ACC112 (cell line): ENCODE results near the gene UTP3.
"Not testable (repeated sequence)": the region's sequence is repeated elsewhere in the genome, so short reads cannot be mapped to it uniquely, and the experiment has no call there.

Experiments used
- H2AFZ ChIP-seq: fragments of 200-600 bp; sonication (generic); one replicate; pipeline ENCODE4 v1.6.0; 2017; ENCODE audit warnings: antibody characterized with exemption, low read length; ENCODE audit not compliant: unreplicated experiment
- H3K27ac ChIP-seq: fragments of 200-600 bp; sonication (generic); 2 replicates; pipeline ENCODE4 v1.5.1; 2014; ENCODE audit warnings: low read depth, mild to moderate bottlenecking, antibody characterized with exemption, low read length, moderate library complexity
- H3K27me3 ChIP-seq: fragments of 200-600 bp; sonication (generic); 2 replicates; pipeline ENCODE4 v1.6.1; 2014; ENCODE audit warnings: mild to moderate bottlenecking, antibody characterized with exemption, low read length, moderate library complexity, mixed read lengths; ENCODE audit not compliant: insufficient read depth
- H3K36me3 ChIP-seq: fragments of 200-600 bp; sonication (generic); 2 replicates; pipeline ENCODE4 v1.6.1; 2016; ENCODE audit warnings: mild to moderate bottlenecking, antibody characterized with exemption, low read length, moderate library complexity, mixed read lengths; ENCODE audit not compliant: insufficient read depth
- H3K4me1 ChIP-seq: fragments of 200-600 bp; sonication (generic); one replicate; pipeline ENCODE4 v1.6.1; 2016; ENCODE audit warnings: low read length, mixed read lengths; ENCODE audit not compliant: insufficient read depth, unreplicated experiment, control insufficient read depth
- H3K4me3 ChIP-seq: fragments of 200-600 bp; sonication (generic); 2 replicates; pipeline ENCODE4 v1.5.1; 2014; ENCODE audit warnings: mild to moderate bottlenecking, low read depth, low read length
- H3K79me2 ChIP-seq: fragments of 200-600 bp; sonication (generic); one replicate; pipeline ENCODE4 v1.6.0; 2016; ENCODE audit warnings: low read length; ENCODE audit not compliant: control insufficient read depth, unreplicated experiment, insufficient read depth

UTP3 gene

GRCh38 chr4:70734971-70735370 is 46.6 kb downstream of the UTP3 start:
- Histone ChIP-seq H3K4me1 (peaks cover 20% of the 10 kb centered on the region), H3K4me3 (peak overlapping the region; percentile 76), H2AFZ (peak overlapping the region; percentile 63), H3K79me2 (peaks cover 42% of the 10 kb centered on the region), H3K27me3 (no peaks in the 10 kb centered on the region), H3K27ac (peak overlapping the region; percentile 72), H3K36me3 (no peaks in the 10 kb centered on the region)

GRCh38 chr4:70735915-70736314 is 47.6 kb downstream of the UTP3 start:
- not testable (repeated sequence) for H2AFZ ChIP-seq, H3K27ac ChIP-seq
- H3K4me1 ChIP-seq: peaks cover 29% of the 10 kb centered on the region

DNA sequence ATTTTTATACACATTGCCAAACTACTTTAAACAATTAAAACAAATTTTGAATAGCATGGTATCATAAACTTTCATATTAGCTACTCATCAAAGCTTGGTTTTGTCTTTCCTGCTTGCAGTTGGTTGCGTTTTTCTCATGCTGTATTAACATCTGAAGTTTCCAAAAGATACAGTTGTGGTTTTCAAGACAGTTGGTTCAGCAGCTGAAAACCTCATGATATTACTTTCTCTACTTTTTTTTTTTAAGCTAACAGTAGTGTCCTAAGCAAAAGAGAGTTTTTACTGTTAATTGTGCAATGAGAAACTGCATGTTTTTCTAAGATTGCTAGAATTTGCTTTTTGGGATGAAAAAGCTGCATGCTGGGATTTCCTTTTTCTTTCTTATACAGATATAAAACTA is 48.7 kb downstream of the UTP3 start:
- H3K79me2 ChIP-seq: peaks cover 50% of the 10 kb centered on the region
- H3K36me3 ChIP-seq: no peaks in the 10 kb centered on the region
- H3K4me1 ChIP-seq: peaks cover 40% of the 10 kb centered on the region
- no peak overlapping the region for H2AFZ ChIP-seq
- H3K27me3 ChIP-seq: no peaks in the 10 kb centered on the region
- no peak overlapping the region for H3K27ac ChIP-seq
- H3K4me3 ChIP-seq: no peak overlapping the region

More at GRCh38 chr4:70735915-70736314, 47.6 kb downstream of the UTP3 start:
- not testable (repeated sequence) for H3K27me3 ChIP-seq, H3K36me3 ChIP-seq, H3K4me3 ChIP-seq
- H3K79me2 ChIP-seq: peaks cover 46% of the 10 kb centered on the region

GRCh38 chr4:70737409-70737808 is 49.1 kb downstream of the UTP3 start:
- no peak overlapping the region for H3K27ac ChIP-seq
- no peaks in the 10 kb centered on the region for H3K36me3 ChIP-seq
- H3K4me1 ChIP-seq: peaks cover 41% of the 10 kb centered on the region
- H3K79me2 ChIP-seq: peaks cover 51% of the 10 kb centered on the region
- H3K27me3 ChIP-seq: no peaks in the 10 kb centered on the region
- no peak overlapping the region for H3K4me3 ChIP-seq
- H2AFZ ChIP-seq: no peak overlapping the region

GRCh38 chr4:70739496-70740337 is 51.4 kb downstream of the UTP3 start:
- Histone ChIP-seq H2AFZ (no peak overlapping the region), H3K4me1 (peaks cover 47% of the 10 kb centered on the region), H3K36me3 (no peaks in the 10 kb centered on the region), H3K27me3 (no peaks in the 10 kb centered on the region), H3K27ac (no peak overlapping the region), H3K79me2 (peaks cover 68% of the 10 kb centered on the region), H3K4me3 (no peak overlapping the region)
